ENCODE data around the gene AQP10.
"Not testable (repeated sequence)": the region's sequence is repeated elsewhere in the genome, so short reads cannot be mapped to it uniquely, and the experiment has no call there.

AQP10 gene

DNA sequence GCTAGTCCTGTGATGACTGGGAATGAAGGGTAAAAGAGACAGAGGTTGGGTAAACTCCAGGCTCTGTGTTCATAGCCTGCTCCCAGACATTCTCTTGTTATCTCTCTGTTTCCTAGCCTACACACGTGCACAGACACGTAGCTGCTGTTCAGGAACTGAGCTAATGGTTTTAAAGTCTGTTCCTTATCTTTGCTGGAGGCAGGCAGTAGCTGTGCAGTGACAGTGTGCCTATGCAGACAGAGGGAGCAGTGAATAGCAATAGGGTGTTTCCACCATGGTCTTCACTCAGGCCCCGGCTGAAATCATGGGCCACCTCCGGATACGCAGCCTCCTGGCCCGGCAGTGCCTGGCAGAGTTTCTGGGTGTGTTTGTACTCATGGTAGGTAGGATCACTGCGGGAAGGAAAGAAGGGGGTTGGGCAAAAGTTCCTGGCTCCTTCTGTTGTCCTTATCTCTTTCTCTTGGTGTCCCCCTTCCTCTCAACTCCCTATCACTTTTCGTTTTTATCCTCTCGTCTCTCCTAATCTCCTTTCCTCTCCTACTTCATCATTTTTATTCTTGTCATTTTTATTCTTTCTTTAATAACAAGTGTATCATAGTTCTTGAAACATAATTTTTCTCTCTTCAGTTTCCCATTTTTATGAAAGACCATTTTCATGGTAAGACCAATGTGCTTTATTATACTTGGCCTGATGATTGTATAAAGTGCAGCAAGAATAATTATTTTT lies at the start of gene AQP10:
Gene AQP10, plus strand, starts transcription at position 212 of the 727 bp plus-strand sequence. Its CDS starts 63 bp downstream, at position 275.
- no peak for DNase-seq (ENCODE audit: low spot score)
- TF ChIP-seq CTCF (IDR thresholded peaks at IDR 0.05; ENCODE audit: extremely low read depth, missing control alignments) = no peak

GRCh38 chr1:154272217-154272998 lies 48.5 kb upstream of the AQP10 start, which contains the start of gene HAX1:
TSS of gene HAX1 (plus strand) at chr1:154272629. CDS start at chr1:154272724, 95 bp downstream.
- TF ChIP-seq CTCF (IDR thresholded peaks at IDR 0.05; ENCODE audit: extremely low read depth, missing control alignments) = peak; percentile 44
- peak; percentile 93 for DNase-seq (ENCODE audit: low spot score)

DNA sequence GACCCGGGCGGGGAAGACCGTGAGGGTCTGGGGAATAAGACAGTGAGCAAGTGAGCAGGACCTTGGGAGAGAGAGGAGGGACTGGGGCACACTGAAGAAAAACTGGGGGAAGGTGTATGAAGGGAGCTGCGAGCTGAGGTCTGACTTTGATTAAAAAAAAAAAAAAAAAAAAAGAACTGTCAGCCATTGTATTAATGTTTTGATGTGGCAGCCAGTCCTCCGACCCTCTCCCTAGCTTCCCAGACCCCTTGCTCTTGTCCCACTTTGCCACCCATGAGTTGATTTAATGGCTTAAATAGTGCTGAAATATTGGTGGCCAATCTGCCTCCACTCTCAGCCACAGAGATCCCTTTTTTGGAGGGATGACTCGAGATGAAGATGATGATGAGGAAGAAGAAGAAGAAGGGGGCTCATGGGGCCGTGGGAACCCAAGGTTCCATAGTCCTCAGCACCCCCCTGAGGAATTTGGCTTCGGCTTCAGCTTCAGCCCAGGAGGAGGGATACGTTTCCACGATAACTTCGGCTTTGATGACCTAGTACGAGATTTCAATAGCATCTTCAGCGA lies 47.8 kb upstream of the AQP10 start:
- DNase-seq (ENCODE audit: low spot score) = no peak
- TF ChIP-seq CTCF (IDR thresholded peaks at IDR 0.05; ENCODE audit: extremely low read depth, missing control alignments) = no peak

GRCh38 chr1:154276797-154277196 lies 44.1 kb upstream of the AQP10 start:
- DNase-seq (ENCODE audit: low spot score) = no peak
- TF ChIP-seq CTCF (IDR thresholded peaks at IDR 0.05; ENCODE audit: extremely low read depth, missing control alignments) = peak; percentile 13

DNA sequence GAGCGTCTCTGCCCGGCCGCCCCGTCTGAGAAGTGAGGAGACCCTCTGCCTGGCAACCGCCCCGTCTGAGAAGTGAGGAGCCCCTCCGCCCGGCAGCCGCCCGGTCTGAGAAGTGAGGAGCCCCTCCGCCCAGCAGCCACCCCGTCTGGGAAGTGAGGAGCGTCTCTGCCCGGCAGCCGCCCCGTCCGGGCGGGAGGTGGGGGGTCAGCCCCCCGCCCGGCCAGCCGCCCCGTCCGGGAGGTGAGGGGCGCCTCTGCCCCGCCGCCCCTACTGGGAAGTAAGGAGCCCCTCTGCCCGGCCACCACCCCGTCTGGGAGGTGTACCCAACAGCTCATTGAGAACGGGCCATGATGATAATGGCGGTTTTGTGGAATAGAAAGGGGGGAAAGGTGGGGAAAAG lies 33.3 kb upstream of the AQP10 start:
- DNase-seq (ENCODE audit: low spot score) = not testable (repeated sequence)

GRCh38 chr1:154288661-154289060 lies 32.2 kb upstream of the AQP10 start:
- no peak for TF ChIP-seq CTCF (IDR thresholded peaks at IDR 0.05; ENCODE audit: extremely low read depth, missing control alignments)
- DNase-seq (ENCODE audit: low spot score) = no peak

DNA sequence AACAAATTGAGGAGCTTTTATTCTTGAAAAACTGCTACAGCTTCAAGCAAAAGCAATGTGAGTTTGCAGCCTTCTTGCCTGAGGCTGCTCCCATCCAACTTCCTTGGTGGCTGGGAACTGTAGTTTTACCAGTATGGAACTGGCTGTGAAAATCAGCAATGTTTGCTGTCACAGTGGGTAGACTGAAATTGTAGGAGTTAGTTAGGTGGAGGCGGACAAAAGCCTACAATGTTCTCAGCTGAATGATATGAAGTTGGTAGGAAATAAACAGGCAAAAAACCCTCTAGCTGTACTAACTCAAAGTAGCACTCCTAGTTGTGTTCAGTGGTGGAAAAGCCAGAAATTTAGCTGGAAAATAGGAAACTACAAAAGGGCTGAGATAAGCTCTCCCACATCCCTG lies 30.0 kb upstream of the AQP10 start:
- no peak for TF ChIP-seq CTCF (IDR thresholded peaks at IDR 0.05; ENCODE audit: extremely low read depth, missing control alignments)
- no peak for DNase-seq (ENCODE audit: low spot score)

Measured in GM20000 (cell line).